HCT116 (cell line): Measurements from ENCODE around the gene ADAMTS4. TPM values are rescaled to one million over a fixed set of nuclear protein-coding genes. Genes with fewer than 3 reads are reported as not detected.
A peak's percentile ranks its signal among the peaks of the same experiment; 100 is the strongest.

Experiments
- ATAC-seq: fragments of 200-7000 bp; cut with Tn5 transposase; 2 replicates; pipeline ENCODE4 v1.9.1; 2020; ENCODE audit warnings: mild to moderate bottlenecking, moderate library complexity
- BruUV-seq: library from RNA; stranded (reverse); fragments of 400-500 nt; replicated peaks from 2 replicates; lab custom pipeline; 2021; lab: Mats Ljungman, UMichigan
- CTCF ChIA-PET: fragments of 300-600 bp; sonication (Branson Sonifier 250); formaldehyde crosslinking; loops from one replicate; lab custom pipeline; 2021; ENCODE audit warnings: antibody characterized with exemption; lab: Charles Lee
- POLR2A ChIA-PET: fragments of 300-600, 350-600 bp; sonication (Branson Sonifier 250); formaldehyde crosslinking; loops from one replicate; lab custom pipeline; 2021; ENCODE audit warnings: antibody characterized with exemption; lab: Charles Lee
- RAD21 ChIA-PET, 2 experiments: fragments of 300-600 bp; sonication (Branson Sonifier 250); formaldehyde crosslinking; loops; one replicate each; lab custom pipeline; 2023; ENCODE audit warnings: low total read pairs in 2 of 2; ENCODE audit not compliant: uncharacterized antibody in 2 of 2, unreplicated experiment in 2 of 2, low non-redundant PET in 1 of 2; lab: Charles Lee
- DNase-seq: peaks from one replicate; pipeline ENCODE4 v3.0.0-alpha.2; 2010; ENCODE audit warnings: low read depth, low spot score
- H2AFZ ChIP-seq: fragments of 200-600 bp; shearing (Covaris generic), sonication (generic); 2 replicates; pipeline ENCODE4 v1.6.1; 2017; ENCODE audit warnings: low read depth, mixed run types, mixed read lengths, antibody characterized with exemption, low read length; ENCODE audit not compliant: poor library complexity, severe bottlenecking
- H3K27ac ChIP-seq: 2 replicates; pipeline ENCODE4 v1.5.1; 2012; ENCODE audit warnings: low read depth, low read length
- H3K27me3 ChIP-seq: fragments of 200-600 bp; sonication (generic); 2 replicates; pipeline ENCODE4 v1.6.1; 2016; ENCODE audit warnings: mixed run types, low read length, mixed read lengths; ENCODE audit not compliant: insufficient read depth
- H3K36me3 ChIP-seq, 2 experiments: fragments of 200-500 bp in 1 of 2; fragments of 200-600 bp in 1 of 2; sonication (Bioruptor generic) in 1 of 2; sonication (generic) in 1 of 2; 2 replicates each; pipeline versions ENCODE4 v1.5.1 to v1.6.1; 2014 to 2016; ENCODE audit warnings: low read length in 2 of 2, inconsistent platforms in 1 of 2, mixed read lengths in 1 of 2, mixed run types in 1 of 2; ENCODE audit not compliant: insufficient read depth in 2 of 2, control insufficient read depth in 1 of 2
- H3K4me1 ChIP-seq, 2 experiments: fragments of 200-600 bp in 1 of 2; sonication (generic) in 1 of 2; 2 replicates each; pipeline versions ENCODE4 v1.5.1 to v1.6.1; 2012 to 2017; ENCODE audit warnings: low read length in 2 of 2, inconsistent platforms in 1 of 2, mild to moderate bottlenecking in 1 of 2, mixed read lengths in 1 of 2, mixed run types in 1 of 2, moderate library complexity in 1 of 2; ENCODE audit not compliant: insufficient read depth in 2 of 2, control insufficient read depth in 1 of 2
- H3K4me2 ChIP-seq: fragments of 200-600 bp; sonication (generic); 2 replicates; pipeline ENCODE4 v1.6.1; 2017; ENCODE audit warnings: mixed run types, low read length, mixed read lengths
- H3K4me3 ChIP-seq, 2 experiments: fragments of 200-600 bp in 1 of 2; sonication (generic) in 1 of 2; replicated peaks in 1 of 2; 2 replicates each; pipeline ENCODE4 v1.5.1; 2011 to 2016; ENCODE audit warnings: low read length in 2 of 2, control low read depth in 1 of 2, low read depth in 1 of 2, mild to moderate bottlenecking in 1 of 2, mixed read lengths in 1 of 2, mixed run types in 1 of 2
- H3K79me2 ChIP-seq: fragments of 200-600 bp; sonication (generic); 2 replicates; pipeline ENCODE4 v1.6.1; 2017; ENCODE audit warnings: mild to moderate bottlenecking, mixed run types, low read length, moderate library complexity, mixed read lengths; ENCODE audit not compliant: insufficient read depth
- H3K9ac ChIP-seq: fragments of 200-600 bp; sonication (generic); 2 replicates; pipeline ENCODE4 v1.6.1; 2016; ENCODE audit warnings: low read length, mixed read lengths
- H3K9me2 ChIP-seq: fragments of 200-600 bp; sonication (generic), shearing (Covaris generic); 2 replicates; pipeline ENCODE4 v1.6.1; 2017; ENCODE audit warnings: mixed run types, mild to moderate bottlenecking, moderate library complexity; ENCODE audit not compliant: insufficient read depth
- H3K9me3 ChIP-seq, 2 experiments: fragments of 200-500 bp in 1 of 2; fragments of 200-600 bp in 1 of 2; sonication (Bioruptor generic) in 1 of 2; sonication (generic) in 1 of 2; 2 replicates each; pipeline ENCODE4 v1.6.1; 2014 to 2017; ENCODE audit warnings: low read length in 2 of 2, mixed read lengths in 2 of 2, inconsistent platforms in 1 of 2, low read depth in 1 of 2, mild to moderate bottlenecking in 1 of 2, mixed run types in 1 of 2, moderate library complexity in 1 of 2; ENCODE audit not compliant: control insufficient read depth in 1 of 2, insufficient read depth in 1 of 2
- H4K20me1 ChIP-seq: fragments of 200-600 bp; sonication (generic), shearing (Covaris generic); 2 replicates; pipeline ENCODE4 v1.6.1; 2017; ENCODE audit warnings: mixed run types, mild to moderate bottlenecking, moderate library complexity; ENCODE audit not compliant: insufficient read depth
- CBX3 ChIP-seq: IDR thresholded peaks from 2 replicates; pipeline ENCODE4 v1.6.1; 2012; ENCODE audit warnings: low read depth
- REST ChIP-seq: IDR thresholded peaks from 2 replicates; pipeline ENCODE4 v1.6.1; 2012; ENCODE audit warnings: low read depth
- SIN3A ChIP-seq: IDR thresholded peaks from 2 replicates; pipeline ENCODE4 v1.6.1; 2012; ENCODE audit warnings: low read depth
- SP1 ChIP-seq: IDR thresholded peaks from 2 replicates; pipeline ENCODE4 v1.6.1; 2012; ENCODE audit warnings: low read depth
- SRF ChIP-seq: IDR thresholded peaks from 2 replicates; pipeline ENCODE4 v1.6.1; 2012; ENCODE audit warnings: low read depth
- TCF7L2 ChIP-seq: IDR thresholded peaks from 2 replicates; pipeline ENCODE4 v1.7.0; 2011; ENCODE audit warnings: borderline replicate concordance, inconsistent platforms; ENCODE audit not compliant: insufficient read depth, insufficient read length; ENCODE audit errors: extremely low read depth
- YY1 ChIP-seq: IDR thresholded peaks from 2 replicates; pipeline ENCODE4 v1.6.1; 2011; ENCODE audit warnings: low read length, low read depth, moderate library complexity, mild to moderate bottlenecking; ENCODE audit not compliant: insufficient replicate concordance; ENCODE audit errors: extremely low read depth
- ZBTB33 ChIP-seq: IDR thresholded peaks from 2 replicates; pipeline ENCODE4 v1.6.1; 2011; ENCODE audit warnings: mild to moderate bottlenecking, low read length, moderate library complexity; ENCODE audit not compliant: insufficient replicate concordance; ENCODE audit errors: extremely low read depth
- ZNF274 ChIP-seq: fragments of 200-500 bp; sonication (Bioruptor generic); IDR thresholded peaks from 2 replicates; pipeline ENCODE4 v1.6.1; 2014; ENCODE audit warnings: mild to moderate bottlenecking, low read depth, low read length, inconsistent platforms
- intact Hi-C: fragments of 100-400 bp; cut with micrococcal nuclease; formaldehyde crosslinking; loops from 2 replicates; pipeline ENCODE4 v1.10.0; 2022
- total RNA-seq: library from RNA; stranded (reverse); gene quantifications from one replicate; pipeline ENCODE4 v1.2.1, GENCODE V29; 2021; ENCODE audit not compliant: unreplicated experiment

Gene ADAMTS4
- total RNA-seq, 1 experiment from 2014 or later: not detected

- TF ChIP-seq CBX3: peak; percentile 77
- TF ChIP-seq, all 23 proteins: peak for 8
These were observed 45.0 kb downstream of the ADAMTS4 start, which contains the start of gene UFC1 (continued) for GRCh38 chr1:161153682-161154337.

GRCh38 chr1:161153176-161153575, 45.7 kb downstream of the ADAMTS4 start:
- peaks cover 5% of the 10 kb centered on the region; the same call in 1 of the 2 replicates for H3K79me2 ChIP-seq
- BruUV-seq: no TSS peak

GRCh38 chr1:161145832-161146231, 53.0 kb downstream of the ADAMTS4 start:
- Histone ChIP-seq H3K4me3 (no peak overlapping the region), H2AFZ (no peak overlapping the region), H3K9me3 (no peaks in the 10 kb centered on the region), H4K20me1 (no peaks in the 10 kb centered on the region), H3K9me2 (no peaks in the 10 kb centered on the region), H3K4me1 (no peaks in the 10 kb centered on the region), H3K79me2 (no peaks in the 10 kb centered on the region), H3K27me3 (no peaks in the 10 kb centered on the region), H3K27ac (no peak overlapping the region), H3K9ac (no peak overlapping the region), H3K4me2 (no peak overlapping the region), H3K36me3 (no peaks in the 10 kb centered on the region)
- intact Hi-C loops: loop anchor here (10.0 kb wide), 1 partner anchor 421 kb away; no protein-coding TSS in a partner anchor
- DNase-seq (no peak), ATAC-seq (no peak)
- ChIA-PET RAD21 (no interaction called here), CTCF (no interaction called here), POLR2A (no interaction called here)
- BruUV-seq: no TSS peak
- TF ChIP-seq REST: no peak
- no peak for TF ChIP-seq SP1
- no peak for TF ChIP-seq ZNF274
- TF ChIP-seq SIN3A: no peak
- no peak for TF ChIP-seq YY1
- TF ChIP-seq TCF7L2: no peak
- TF ChIP-seq SRF: no peak
- no peak for TF ChIP-seq ZBTB33

More at GRCh38 chr1:161153176-161153575, 45.7 kb downstream of the ADAMTS4 start:
- no peak for DNase-seq
- CTCF ChIA-PET: interaction anchor here (1.3 to 1.5 kb wide), 2 partner anchors 12 to 20 kb away, joined by 4 to 10 read pairs; partner anchors contain the start of genes DEDD and PPOX
- no peaks in the 10 kb centered on the region for H3K36me3 ChIP-seq
- no peak for TF ChIP-seq SP1
- TF ChIP-seq, all 23 proteins: peak for 0
- H4K20me1 ChIP-seq: no peaks in the 10 kb centered on the region
- no peaks in the 10 kb centered on the region for H3K27me3 ChIP-seq
- peak overlapping the region; percentile 73 for H2AFZ ChIP-seq
- no peaks in the 10 kb centered on the region for H3K9me2 ChIP-seq
- H3K4me3 ChIP-seq: peak overlapping the region; percentile 66 to 87
- H3K4me2 ChIP-seq: peak overlapping the region; percentile 86
- ChIA-PET POLR2A (interaction anchor here (0.7 to 3.1 kb wide), 3 partner anchors 11 to 20 kb away, joined by 3 to 24 read pairs (median 10); partner anchors contain the start of genes DEDD and PPOX), RAD21 (no interaction called here)
- peak; percentile 31; the same call in 1 of the 2 replicates for ATAC-seq
- intact Hi-C loops: loop anchor here (5.0 kb wide), 1 partner anchor 131 kb away; the partner anchor contains the start of gene F11R
- no peaks in the 10 kb centered on the region for H3K9me3 ChIP-seq
- peak overlapping the region; percentile 92 for H3K9ac ChIP-seq
- peak overlapping the region; percentile 99; the same call in 1 of the 2 replicates for H3K27ac ChIP-seq
- H3K4me1 ChIP-seq: peaks cover 3 to 14% of the 10 kb centered on the region in 2 experiments; a peak in 3 of 4 replicates
